AG04450 (cell line): Measurements from ENCODE around the gene CXCR4. TPM values are rescaled to one million over a fixed set of nuclear protein-coding genes. Genes with fewer than 3 reads are reported as not detected.
A peak's percentile ranks its signal among the peaks of the same experiment; 100 is the strongest.

Experiments used
- CTCF ChIA-PET: fragments of 300-600, 350-600 bp; formaldehyde crosslinking; extraction: SDS; loops from one replicate; lab custom pipeline; 2022; ENCODE audit warnings: antibody characterized with exemption, inconsistent platforms; lab: Charles Lee
- POLR2A ChIA-PET: fragments of 350-600 bp; formaldehyde crosslinking; extraction: SDS; loops from one replicate; lab custom pipeline; 2021; ENCODE audit warnings: antibody characterized with exemption, inconsistent platforms; lab: Yijun Ruan, JAX
- DNase-seq: peaks from one replicate; pipeline ENCODE4 v3.0.0-alpha.2; 2011; ENCODE audit warnings: low read depth, low spot score
- H3K27ac ChIP-seq: one replicate; pipeline ENCODE4 v1.5.1; 2012; ENCODE audit warnings: low read depth, low read length, control low read depth
- H3K27me3 ChIP-seq: one replicate; pipeline ENCODE4 v1.6.0; 2012; ENCODE audit warnings: low read length; ENCODE audit not compliant: control insufficient read depth, insufficient read depth
- H3K4me3 ChIP-seq: 2 replicates; pipeline ENCODE4 v1.5.1; 2011; ENCODE audit warnings: mild to moderate bottlenecking, low read depth, low read length, control low read depth
- H3K9me3 ChIP-seq: 2 replicates; pipeline ENCODE4 v1.5.1; 2012; ENCODE audit warnings: low read length; ENCODE audit not compliant: control insufficient read depth, insufficient read depth
- polyA minus RNA-seq: library from RNA; depleted of rRNA, polyadenylated mRNA; stranded (reverse); fragments of >200 nt; gene quantifications from 2 replicates; pipeline ENCODE4 v1.2.3, GENCODE V29; 2011; rRNA and poly(A)+ RNA removed
- polyA plus RNA-seq: library from polyadenylated mRNA; depleted of rRNA; stranded (reverse); fragments of >200 nt; gene quantifications from 2 replicates; pipeline ENCODE4 v1.2.3, GENCODE V29; 2011; rRNA removed
- TF ChIP-seq, protein P1 (sequence below): IDR thresholded peaks from 2 replicates; pipeline ENCODE4 v1.5.1; 2011; ENCODE audit warnings: low read depth, low read length, control low read depth, inconsistent platforms

Gene CXCR4
- polyA plus RNA-seq, result not detected in 2 replicates
- not detected in 2 replicates for polyA minus RNA-seq

DNA sequence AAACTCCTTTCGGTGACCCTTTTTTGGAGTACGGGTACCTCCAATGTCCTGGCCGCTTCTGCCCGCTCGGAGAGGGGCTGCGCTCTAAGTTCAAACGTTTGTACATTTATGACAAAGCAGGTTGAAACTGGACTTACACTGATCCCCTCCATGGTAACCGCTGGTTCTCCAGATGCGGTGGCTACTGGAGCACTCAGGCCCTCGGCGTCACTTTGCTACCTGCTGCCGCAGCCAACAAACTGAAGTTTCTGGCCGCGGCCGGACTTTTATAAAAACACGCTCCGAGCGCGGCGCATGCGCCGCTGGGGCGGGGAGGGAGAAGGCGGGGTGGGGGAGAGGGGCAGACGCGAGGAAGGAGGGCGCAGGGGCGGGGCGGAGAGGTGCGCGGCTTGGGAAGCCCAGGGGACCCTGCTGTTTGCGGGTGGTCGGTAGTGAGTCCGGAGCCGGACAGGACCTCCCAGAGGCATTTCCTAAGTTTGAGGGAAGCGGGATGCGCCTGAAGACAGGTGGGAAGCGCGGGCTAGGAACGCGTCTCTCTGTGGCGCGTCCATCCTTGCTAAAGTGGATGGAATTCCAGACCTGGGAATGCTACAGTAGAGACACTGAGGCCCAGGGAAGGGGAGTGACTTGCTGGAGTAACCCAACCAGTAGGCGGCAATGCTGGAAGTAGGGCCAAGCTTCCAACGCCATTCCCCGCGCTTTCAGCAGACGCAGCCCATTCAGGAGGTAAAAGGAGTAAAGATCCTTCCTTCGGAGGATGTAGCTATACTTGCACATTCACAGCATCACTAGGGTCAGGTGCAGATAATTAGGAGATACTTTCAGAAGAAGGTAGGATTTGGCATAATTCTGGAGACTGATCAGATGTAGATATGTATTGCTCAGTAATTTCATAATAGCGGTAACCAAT is at the start of gene CXCR4:
CXCR4 (minus strand) TSS at position 241 of the 910 bp plus-strand sequence; CDS start at position 152, 89 bp downstream.
- Histone ChIP-seq H3K4me3 (peak within 1 kb of the TSS; percentile 43), H3K27me3 (peaks cover 47% of the 10 kb centered on the region), H3K9me3 (no peaks in the 10 kb centered on the region; the same call in 1 of the 2 replicates), H3K27ac (no peak within 1 kb of the TSS)
- DNase-seq, result no peak
- ChIA-PET CTCF (no interaction called here), POLR2A (no interaction called here)
- TF ChIP-seq, protein P1, sequence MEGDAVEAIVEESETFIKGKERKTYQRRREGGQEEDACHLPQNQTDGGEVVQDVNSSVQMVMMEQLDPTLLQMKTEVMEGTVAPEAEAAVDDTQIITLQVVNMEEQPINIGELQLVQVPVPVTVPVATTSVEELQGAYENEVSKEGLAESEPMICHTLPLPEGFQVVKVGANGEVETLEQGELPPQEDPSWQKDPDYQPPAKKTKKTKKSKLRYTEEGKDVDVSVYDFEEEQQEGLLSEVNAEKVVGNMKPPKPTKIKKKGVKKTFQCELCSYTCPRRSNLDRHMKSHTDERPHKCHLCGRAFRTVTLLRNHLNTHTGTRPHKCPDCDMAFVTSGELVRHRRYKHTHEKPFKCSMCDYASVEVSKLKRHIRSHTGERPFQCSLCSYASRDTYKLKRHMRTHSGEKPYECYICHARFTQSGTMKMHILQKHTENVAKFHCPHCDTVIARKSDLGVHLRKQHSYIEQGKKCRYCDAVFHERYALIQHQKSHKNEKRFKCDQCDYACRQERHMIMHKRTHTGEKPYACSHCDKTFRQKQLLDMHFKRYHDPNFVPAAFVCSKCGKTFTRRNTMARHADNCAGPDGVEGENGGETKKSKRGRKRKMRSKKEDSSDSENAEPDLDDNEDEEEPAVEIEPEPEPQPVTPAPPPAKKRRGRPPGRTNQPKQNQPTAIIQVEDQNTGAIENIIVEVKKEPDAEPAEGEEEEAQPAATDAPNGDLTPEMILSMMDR, result no peak

DNA sequence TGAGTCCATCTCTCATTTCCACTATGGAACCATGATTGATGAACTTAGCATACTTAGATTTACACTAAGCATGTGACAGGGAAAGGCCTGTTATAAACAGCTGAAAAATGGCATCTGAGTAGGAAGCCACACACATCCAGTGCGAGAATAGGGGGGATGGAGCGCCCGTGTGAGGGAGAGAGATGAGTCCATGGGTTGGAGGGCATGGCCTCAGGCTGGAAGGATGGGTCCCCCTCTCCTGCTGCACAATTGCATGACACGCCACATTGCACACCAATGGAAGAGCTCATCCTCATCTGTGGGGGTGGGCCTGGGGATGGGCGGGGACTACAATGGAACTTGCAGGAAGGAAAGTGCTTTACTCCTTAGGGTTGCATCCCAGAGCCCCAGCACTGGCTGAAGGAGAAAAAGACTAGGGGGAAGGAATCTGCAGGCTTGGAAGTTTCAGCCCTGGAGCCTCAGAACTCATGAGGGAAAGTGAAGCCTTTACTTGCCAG is 46.4 kb upstream of the CXCR4 start:
- POLR2A ChIA-PET, result no interaction called here
- DNase-seq, result no peak
- Histone ChIP-seq H3K27me3 (no peaks in the 10 kb centered on the region), H3K27ac (no peak overlapping the region), H3K9me3 (no peaks in the 10 kb centered on the region), H3K4me3 (no peak overlapping the region)
- CTCF ChIA-PET, result no interaction called here
- TF ChIP-seq, protein P1, result no peak

DNA sequence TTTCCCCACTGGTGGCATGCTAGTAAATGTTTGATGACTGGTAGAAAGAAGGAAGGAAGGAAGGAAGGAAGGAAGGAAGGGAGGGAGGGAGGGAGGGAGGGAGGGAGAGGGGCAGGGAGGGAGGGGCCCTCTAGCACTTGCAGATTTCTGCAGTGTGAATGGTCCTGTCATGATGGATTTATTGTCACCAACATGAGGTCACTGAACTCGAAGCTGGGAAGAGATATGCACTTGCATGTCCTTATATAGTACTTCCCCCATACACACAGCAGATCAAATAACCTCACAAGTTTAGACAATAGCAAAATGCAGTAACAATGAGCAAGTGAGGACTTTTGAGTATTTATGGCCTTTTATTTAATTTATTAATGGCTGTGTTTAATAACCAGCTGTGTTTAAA is 44.5 kb upstream of the CXCR4 start:
- no peak for DNase-seq
- TF ChIP-seq, protein P1, result no peak
- ChIA-PET POLR2A (no interaction called here), CTCF (no interaction called here)
- Histone ChIP-seq H3K27ac (no peak overlapping the region), H3K4me3 (no peak overlapping the region), H3K9me3 (no peaks in the 10 kb centered on the region), H3K27me3 (no peaks in the 10 kb centered on the region)

DNA sequence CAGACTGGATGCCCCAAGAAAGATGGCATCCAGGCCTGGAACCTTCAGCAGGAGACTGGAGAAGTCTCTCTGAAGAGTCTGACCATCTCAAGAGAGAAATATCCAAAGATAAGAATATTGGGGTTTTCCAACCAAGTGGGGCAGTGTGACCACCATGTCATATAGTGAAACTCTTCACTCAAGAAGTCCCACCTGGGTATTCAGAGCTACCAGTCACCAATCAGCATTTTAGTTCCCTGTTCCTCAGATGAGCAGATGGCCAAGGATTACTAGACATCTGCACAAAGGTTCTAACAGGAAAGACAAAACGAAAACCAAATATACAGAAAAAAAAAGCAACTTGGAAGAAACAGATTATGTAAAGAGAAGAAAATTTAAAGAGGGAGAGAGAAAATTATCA is 38.5 kb upstream of the CXCR4 start:
- POLR2A ChIA-PET, result no interaction called here
- H3K27me3 ChIP-seq, result no peaks in the 10 kb centered on the region
- DNase-seq, result no peak
- TF ChIP-seq, protein P1, result no peak
- no peaks in the 10 kb centered on the region for H3K9me3 ChIP-seq
- CTCF ChIA-PET, result no interaction called here
- no peak overlapping the region for H3K4me3 ChIP-seq
- no peak overlapping the region for H3K27ac ChIP-seq

DNA sequence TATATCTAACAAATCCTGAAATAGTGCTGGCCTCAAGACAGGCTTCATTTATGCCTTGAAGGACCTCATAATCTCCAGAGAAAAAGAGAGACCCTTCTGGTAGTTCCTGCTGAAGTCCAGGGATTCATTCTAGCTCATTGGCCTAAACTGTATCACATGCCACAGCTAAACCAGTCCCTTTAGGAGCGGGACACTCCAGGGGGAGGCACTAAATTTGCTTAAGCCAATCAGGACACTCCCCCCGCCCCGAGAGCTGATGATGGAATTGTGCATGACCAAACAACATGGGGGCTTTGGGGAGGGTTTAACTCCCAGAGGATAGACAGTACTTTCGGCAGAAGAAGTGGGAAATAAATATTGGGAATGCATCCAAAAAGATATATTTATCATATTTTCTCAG is 36.4 kb upstream of the CXCR4 start:
- DNase-seq, result no peak
- Histone ChIP-seq H3K9me3 (no peaks in the 10 kb centered on the region), H3K27me3 (no peaks in the 10 kb centered on the region), H3K27ac (no peak overlapping the region), H3K4me3 (no peak overlapping the region)
- TF ChIP-seq, protein P1, result no peak
- POLR2A ChIA-PET, result no interaction called here
- CTCF ChIA-PET, result no interaction called here
